Raji (cell line): ENCODE measurements around the gene TMCC1.

Source experiments
- POLR2A ChIP-seq: IDR thresholded peaks from 2 replicates; pipeline ENCODE4 v1.6.1; 2011; ENCODE audit warnings: low read depth, low read length, control low read depth; ENCODE audit not compliant: insufficient read depth

The TMCC1 gene

GRCh38 chr3:129768728-129769127, 124.8 kb downstream of the TMCC1 start:
- TF ChIP-seq POLR2A, result no peak

- no peak for TF ChIP-seq POLR2A
These were observed 127.4 kb downstream of the TMCC1 start for GRCh38 chr3:129766135-129766534.

GRCh38 chr3:129764090-129764489, 129.4 kb downstream of the TMCC1 start:
- TF ChIP-seq POLR2A, result no peak

- TF ChIP-seq POLR2A, result no peak
These were observed 134.7 kb downstream of the TMCC1 start for GRCh38 chr3:129758785-129759320.

DNA sequence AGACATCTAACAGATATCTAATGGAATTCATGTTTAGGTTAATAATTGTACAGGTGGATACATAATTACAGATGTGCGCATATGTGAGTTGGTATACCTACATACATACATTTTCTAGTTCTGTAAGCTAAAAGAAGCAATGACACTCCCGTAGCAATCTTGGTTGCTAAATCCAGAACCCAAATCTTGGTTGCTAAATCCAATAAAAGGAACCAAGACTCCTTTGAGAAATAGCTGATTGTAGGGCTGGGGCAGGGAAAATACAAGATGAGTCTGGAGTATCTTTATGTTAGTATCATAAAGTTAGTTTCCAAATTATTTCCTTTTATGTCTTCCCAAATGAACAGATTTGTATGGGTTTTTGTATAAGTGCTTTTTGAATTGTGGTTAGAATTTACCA, 135.2 kb downstream of the TMCC1 start:
- TF ChIP-seq POLR2A, result no peak

DNA sequence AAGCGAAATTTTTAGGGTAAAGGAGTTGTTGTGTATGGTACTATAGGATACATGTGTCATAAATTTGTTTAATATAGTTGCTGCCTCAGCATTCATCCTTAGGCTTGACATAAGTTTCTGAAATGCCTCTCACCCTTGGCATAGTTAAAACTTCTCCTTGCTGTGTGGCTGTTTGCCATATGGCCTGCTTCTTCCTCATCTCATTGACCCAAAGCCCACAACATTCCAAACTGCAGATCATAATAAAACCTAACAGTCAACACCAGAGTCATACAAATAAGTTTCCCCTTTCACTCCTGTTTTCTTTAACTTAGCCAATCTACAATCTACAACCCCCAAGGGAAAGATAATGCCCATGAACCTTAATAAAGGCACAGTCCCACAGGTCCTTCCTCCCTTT, 136.6 kb downstream of the TMCC1 start:
- no peak for TF ChIP-seq POLR2A

DNA sequence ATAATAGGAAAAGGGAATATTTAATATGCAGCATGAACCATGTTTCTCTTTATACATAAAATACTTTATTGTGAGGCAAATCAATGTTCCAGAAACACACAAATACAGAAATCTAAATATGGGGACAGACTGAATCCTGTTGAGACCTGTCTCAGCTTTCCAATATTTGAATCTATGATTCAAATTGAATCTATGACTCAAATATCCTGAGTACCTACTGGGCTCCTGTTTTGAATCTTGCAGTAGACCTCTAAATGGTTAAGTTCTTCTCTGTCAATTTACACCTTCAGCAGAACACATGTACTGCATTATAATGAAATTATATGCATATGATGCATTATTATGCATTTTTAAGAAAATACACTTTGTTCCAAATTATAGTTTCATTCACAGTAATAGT, 143.8 kb downstream of the TMCC1 start:
- TF ChIP-seq POLR2A, result no peak

GRCh38 chr3:129747992-129748391, 145.5 kb downstream of the TMCC1 start:
- no peak for TF ChIP-seq POLR2A

DNA sequence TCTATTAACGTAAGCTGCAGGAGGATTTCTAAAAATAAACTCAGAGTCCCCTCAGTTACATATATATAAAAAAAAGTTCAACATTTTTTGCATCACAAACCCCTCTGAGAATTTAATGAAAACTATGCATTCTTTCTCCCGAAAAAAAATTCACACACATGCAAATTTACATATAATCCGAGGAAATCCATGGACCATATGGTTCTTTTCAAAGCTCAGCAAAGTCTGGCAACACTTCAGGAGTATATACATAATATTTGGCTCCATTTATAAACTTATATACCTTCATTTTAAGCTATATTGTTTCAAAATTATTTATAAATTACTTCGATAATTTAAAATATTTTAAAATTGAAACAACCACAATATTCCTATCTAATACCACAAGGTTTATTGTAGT, 146.4 kb downstream of the TMCC1 start:
- no peak for TF ChIP-seq POLR2A

- TF ChIP-seq POLR2A, result no peak
These were observed 146.9 kb downstream of the TMCC1 start for GRCh38 chr3:129746629-129747028.

DNA sequence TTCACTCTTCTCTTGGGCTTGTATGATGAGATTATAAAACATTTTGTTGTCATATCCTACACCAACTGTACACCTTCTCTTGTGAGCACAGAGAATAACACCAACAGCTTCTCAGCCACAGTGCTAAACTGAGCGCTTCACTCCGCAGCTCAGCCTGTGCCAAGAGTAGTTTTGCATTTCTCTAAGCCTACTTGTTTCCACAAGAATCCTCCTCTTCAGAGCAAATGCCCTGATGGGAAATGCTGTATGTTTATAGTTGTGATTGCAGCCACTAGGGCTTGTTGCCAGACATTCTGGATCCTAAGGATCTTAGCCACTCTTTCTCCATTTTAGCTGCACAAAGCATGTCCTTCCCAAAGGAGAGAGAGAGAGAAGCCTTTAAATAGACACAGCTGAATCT, 148.3 kb downstream of the TMCC1 start:
- no peak for TF ChIP-seq POLR2A

DNA sequence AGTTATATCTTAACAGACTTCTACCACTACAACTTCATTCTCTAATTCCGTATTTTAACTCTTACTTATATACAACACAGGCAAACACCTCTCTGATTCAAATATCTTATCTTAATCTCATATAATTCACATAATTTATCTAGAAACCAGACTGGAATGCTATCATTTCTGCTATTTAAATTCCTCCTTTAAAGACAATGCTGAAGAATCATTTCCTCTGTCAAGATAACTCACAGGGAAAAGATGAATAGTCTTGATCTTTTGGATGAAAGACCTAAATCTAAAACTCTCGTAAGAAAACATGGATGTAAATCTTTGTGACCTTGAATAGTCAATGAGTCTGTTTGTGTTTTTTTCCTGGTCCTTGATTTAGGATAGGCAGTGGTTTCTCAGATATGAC, 151.7 kb downstream of the TMCC1 start:
- TF ChIP-seq POLR2A, result no peak

DNA sequence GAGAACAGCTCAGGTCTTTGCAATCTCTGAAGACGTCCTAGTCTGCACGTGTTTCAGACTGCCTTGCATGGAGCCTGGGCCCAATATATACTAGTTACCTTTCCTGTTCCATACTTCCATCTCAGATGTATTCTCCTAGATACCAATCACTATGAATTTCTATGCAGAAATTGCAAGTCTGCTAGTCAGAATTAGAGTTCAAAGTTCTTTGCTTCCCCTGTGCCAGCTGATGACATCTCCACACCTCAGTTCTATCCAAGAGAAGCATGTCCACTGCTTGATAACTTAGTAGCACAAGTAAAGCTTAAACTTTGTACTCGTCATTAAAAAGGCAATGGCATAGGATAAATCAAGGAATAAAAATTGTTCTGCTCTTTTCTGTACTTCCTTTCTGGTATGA, 153.4 kb downstream of the TMCC1 start:
- TF ChIP-seq POLR2A, result no peak

GRCh38 chr3:129739634-129740033, 153.9 kb downstream of the TMCC1 start:
- TF ChIP-seq POLR2A, result no peak

DNA sequence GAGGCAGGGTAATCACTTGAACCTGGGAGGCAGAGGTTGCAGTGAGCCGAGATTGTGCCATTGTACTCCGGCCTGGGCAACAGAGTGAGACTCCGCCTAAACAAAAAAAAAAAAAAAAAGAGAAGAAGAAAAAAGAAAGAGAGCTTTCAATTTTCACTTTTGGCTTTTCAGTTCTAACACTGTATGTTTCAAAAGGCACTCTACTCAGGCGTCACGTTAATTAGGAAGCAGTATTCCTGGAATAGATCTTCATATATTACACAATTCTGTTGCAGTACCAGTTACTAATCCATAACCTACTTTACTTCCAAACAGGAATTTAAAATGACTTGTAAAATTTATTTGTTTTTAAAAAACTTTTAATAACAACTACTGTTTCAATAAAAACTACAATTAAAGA, 155.3 kb downstream of the TMCC1 start:
- TF ChIP-seq POLR2A, result no peak

GRCh38 chr3:129736070-129736469, 157.4 kb downstream of the TMCC1 start:
- TF ChIP-seq POLR2A, result no peak

GRCh38 chr3:129735638-129736037, 157.9 kb downstream of the TMCC1 start:
- TF ChIP-seq POLR2A, result no peak

- no peak for TF ChIP-seq POLR2A
These were observed 159.1 kb downstream of the TMCC1 start for GRCh38 chr3:129734449-129734848.
